Right hindlimb (tissue), 1 donor: ENCODE results near the gene SLC25A25.
"Not testable (repeated sequence)": the region's sequence is repeated elsewhere in the genome, so short reads cannot be mapped to it uniquely, and the experiment has no call there.

ENCODE experiments used
- DNase-seq: peaks from one replicate; pipeline ENCODE4 v3.0.0-alpha.2; 2018

SLC25A25 gene

DNA sequence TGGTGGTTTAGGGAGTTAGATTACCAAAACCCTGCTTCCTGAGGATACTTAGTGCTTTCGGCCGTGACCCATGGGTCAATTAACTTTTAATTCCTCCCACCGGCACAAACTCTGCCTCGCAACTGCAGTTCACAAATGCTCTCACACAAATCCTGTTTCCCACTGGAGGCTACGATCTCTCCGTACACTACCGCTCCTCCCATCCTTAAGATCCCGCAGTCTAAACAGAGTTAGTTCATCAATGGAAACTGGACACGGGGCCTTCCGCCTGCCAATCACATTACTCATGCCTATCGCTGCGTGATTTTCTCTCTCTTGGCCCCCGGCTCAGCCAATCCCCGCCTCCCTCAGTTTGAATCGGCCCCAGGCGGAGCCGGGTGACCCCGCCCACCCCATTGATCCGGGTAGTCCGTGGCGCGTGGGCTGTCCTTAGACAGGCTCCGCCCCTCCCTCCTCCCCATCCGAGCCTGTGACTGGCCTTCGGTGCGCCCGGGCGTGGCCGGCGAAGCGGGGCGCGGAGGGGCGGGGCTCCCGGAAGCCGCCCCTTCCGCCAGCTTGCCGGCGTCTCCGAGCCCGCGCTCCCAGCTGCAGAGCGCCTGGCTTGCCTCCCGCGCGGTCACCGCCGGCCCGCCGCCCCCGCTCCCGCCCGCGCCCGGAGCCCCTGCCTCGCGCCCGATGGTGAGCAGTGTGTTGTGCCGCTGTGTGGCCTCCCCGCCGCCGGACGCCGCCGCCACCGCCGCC is at the start of gene SLC25A25:
TSS of gene SLC25A25 (plus strand) at position 588 of the 741 bp plus-strand sequence. CDS start at position 676, 88 bp downstream.
- peak; percentile 100 for DNase-seq

DNA sequence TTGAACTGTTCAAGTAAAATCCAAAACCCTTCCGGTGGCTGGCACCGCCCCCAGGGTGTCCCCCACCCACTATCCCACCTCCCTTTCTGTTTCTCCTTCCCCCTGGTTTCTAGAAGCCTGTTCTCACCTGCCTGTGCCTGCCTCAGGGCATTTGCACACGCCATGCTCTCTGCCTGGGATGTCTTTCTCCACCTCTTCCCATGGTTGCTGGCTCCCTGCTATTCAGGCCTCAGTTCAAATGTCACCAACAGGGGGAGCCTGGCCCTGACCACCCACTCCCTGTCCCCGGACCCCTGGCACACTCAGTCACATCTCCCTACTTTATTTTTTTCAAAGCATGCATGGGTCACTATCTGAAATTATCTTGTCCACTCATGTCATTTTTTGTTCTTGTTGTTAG is 47.3 kb upstream of the SLC25A25 start:
- no peak for DNase-seq

DNA sequence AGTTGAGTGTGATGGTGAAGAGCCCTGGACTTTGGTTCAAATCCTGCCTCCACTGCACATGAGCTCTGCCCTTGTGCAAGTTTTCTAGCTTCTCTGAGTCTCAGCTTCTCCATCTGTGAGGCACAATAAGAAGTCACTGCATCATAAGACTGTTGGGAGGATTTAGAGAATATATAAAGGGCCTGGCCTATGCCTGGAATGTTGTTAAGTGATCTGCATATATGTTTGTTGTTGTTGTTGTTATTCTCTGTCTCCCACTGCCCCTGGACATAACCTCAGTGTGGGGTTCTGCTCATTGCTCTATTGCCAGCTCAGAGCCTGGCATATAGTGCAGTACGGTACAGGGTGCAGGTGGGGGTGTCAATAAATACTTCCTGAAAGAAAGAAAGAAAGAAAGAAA is 46.9 kb upstream of the SLC25A25 start:
- DNase-seq, result no peak

DNA sequence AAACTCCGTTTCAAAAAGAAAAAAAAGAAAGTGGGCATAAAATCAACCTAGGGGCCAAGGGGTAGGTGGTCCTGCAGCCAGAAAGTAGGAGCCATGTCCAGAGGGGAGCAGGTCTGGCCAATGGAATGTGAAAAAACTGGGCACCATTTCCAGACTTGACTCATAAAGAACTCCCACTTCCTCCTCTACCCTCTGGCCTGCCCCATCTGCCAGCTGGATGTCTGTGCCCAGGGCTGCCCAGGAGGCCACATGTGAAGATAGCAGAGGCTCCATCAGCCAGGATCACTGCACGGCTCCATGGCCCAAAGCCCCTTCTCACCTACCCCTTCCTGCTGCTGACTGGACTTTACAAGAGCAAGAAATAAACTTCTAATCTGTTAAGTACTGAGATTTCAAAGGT is 45.1 kb upstream of the SLC25A25 start:
- no peak for DNase-seq

DNA sequence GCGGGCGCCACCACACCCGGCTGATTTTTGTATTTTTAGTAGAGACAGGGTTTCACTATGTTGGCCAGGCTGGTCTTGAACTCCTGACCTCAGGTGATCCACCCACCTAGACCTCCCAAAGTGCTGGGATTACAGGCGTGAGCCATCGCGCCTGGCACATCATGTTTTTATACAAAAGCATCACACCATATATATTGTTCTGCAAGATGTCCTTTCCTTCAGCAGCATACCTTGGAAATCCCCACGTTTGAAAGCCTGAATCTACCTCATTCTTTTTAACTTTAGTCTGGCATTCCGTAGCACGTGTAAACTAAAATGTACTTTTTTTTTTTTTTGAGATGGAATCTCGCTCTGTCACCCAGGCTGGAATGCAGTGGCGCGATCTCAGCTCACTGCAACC is 44.4 kb upstream of the SLC25A25 start:
- not testable (repeated sequence) for DNase-seq

DNA sequence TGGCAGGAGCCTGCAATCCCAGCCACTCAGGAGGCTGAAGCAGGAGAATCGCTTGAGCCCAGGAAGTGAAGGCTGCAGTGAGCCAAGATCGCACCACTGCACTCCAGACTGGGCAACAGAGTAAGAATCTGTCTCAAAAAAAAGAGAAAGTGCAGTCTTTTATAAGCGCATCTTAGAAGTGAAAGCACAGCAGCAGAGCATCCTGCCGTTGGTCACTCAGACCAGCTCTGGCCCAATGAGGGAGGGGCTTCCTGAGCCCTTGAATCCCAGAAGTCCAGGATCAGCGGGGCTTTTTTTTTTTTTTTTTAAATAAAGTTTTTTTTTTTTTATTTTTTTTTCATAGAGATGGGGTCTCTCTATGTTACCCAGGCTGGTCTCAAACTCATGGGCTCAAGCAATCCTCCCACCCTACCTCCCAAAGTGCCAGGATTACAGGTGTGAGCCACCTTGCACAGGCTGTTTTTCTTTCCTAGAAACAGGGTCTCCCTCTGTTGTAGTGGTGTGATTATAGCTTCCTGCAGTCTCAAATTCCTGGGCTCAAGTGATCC is 43.2 kb upstream of the SLC25A25 start:
- no peak for DNase-seq

DNA sequence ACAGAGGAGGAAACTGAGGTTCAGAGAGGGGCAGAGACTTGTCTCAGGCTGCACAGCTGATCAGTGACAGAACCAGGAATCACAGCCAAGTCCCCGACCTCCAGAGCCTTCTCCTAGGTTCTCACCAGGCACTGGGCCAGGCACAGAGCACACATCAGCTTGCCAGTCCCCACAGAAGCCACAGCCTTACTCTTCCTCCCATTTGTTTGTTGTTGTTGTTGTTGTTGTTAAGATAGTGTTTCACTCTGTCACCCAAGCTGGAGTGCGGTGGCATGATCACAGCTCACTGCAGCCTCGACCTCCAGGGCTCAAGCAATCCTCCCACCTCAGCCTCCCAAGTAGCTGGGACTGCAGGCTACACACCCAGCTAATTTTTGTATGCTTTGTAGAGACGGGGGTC is 42.3 kb upstream of the SLC25A25 start:
- no peak for DNase-seq

DNA sequence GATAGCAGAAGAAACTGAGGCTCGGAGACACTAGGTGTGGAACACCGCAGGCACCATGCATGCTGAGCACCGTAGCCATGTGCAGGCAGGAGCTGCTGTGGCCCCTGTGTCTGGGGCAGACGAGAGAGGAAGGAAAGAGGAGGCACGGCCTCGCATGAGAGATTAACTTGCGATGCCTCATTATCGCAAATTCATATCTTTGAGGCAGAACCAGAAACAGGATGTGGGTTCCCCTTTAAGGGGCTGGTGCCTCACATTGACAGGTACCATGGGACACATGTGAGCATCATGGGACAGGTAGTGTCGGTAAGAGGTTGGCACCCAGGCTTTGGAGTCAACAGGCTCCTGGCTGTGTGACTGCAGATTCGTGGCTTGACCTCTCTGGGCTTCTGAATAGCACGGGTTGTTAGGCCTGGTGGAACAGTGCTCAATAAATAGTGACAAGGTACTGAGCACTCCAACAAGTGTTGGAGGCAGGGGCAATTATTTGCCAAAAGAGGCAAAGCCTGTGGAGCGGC is 41.7 kb upstream of the SLC25A25 start:
- no peak for DNase-seq

DNA sequence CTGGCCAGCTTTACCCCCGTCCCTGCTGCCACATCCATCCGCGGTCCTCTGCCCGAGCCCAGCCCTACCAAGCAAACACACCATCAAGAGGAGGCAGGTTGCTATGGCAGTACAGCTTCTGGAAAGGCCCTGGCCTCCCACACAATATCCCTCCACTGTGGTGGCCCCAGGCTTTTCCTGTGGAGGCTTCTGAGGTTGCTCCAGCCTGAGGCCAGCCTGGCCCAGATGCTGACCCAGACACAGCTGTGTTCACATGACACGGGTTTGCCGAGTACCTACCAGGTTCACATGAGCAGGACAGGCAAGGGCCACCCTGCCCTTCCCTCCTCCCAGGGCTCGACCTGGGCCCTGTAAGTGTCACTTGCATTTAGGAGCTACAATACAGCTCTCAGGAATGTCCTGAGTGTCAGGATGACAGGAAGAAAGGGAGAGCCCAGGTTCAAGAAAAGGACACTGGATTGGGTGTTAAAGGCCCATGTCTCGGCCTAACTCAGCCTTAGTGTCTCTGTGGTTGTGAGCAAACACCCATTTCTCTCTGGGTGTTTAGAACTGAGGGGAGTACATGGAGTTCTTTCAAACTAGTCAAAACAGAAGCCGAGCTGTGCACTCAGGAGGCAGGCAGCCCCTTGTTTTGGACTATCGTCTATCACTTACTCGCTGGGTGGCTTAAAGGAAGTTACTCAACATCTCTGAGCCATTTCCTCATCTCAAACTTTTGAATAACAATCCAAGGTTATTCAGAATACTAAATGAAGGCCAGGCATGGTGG is 41.1 kb upstream of the SLC25A25 start:
- DNase-seq, result no peak

DNA sequence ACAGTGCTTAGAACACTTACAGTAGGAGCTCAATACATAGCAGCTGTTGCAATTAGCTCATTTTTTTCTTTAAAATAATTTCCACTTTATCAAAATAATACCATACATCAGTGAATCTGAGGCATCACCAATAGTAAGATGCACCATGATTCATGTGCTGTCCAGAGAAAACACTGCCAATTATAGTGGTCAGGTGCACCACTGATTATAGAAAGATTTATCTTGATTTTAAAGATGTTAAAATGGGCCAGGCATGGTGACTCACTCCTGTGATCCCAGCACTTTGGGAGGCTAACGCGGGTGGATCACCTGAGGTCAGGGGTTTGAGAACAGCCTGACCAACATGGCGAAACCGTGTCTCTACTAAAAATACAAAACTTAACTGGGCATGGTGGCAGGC is 40.3 kb upstream of the SLC25A25 start:
- DNase-seq, result no peak

DNA sequence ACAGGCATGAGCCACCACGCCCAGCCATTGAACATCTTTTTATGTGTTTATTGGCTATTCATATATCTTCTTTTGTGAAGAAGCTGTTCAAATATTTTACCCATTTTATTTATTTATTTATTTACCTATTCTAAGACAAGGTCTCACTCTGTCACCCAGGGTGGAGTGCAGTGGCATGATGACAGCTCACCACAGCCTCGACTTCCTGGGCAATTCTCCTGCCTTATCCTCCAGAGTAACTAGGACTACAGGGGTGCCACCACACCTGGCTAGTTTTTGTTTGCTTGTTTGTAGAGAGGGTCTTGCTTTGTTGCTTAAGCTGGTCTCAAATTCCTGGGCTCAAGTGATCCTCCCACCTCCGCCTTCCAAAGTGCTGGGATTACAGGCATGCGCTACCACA is 34.4 kb upstream of the SLC25A25 start:
- DNase-seq, result no peak

DNA sequence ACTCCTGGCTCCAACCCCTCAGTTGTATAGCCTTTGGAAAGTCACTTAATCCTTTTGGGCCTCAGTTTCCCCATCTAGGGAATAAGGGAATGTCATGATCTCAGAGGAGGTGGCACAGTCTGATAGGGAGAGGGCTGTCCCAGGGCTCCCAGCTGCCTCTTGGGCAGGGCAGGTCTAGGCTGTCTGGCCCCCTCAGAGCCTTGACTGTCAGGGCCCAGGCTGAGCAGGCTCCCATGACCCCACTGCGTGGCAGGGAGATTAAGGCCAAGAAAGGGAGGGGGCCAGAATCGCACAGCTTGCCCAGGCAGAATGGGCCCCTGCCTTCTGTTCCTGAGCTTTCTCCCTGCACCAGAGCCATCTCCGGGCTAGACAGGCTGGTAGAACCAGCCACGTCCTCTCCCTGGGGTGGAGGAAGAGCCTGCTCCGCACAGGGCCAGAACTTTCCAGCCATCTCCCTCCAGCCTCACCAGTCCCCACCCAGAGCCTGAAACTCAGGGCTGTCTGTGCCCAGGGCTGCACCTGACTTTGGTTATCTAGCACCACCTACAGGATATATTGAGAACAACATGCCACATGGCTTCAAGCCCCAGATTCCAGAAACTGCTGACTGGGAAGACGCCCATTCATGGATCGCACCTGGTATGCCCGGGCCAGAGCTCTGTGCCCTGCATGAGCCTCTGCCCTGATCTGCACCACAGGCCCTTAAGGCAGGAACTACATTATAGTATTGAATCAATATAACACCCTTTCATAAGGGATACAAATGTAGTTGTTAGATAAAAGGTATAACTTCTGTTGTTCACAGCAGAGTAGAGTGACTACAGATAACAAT is 33.0 kb upstream of the SLC25A25 start:
- peak; percentile 47 for DNase-seq

DNA sequence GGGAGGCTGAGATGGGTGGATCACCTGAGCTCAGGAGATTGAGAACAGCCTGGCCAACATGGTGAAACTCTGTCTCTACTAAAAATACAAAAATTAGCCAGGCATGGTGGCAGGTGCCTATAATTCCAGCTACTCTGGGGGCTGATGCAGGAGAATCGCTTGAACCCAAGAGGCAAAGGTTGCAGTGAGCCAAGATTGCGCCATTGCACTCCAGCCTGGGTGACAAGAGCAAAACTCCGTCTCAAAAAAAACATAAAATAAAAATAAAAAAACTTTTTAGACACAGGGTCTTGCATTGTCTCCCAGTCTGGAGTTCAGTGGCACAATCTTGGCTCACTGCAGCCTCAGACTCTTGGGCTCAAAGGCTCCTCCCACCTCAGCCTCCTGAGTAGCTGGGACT is 31.5 kb upstream of the SLC25A25 start:
- not testable (repeated sequence) for DNase-seq

DNA sequence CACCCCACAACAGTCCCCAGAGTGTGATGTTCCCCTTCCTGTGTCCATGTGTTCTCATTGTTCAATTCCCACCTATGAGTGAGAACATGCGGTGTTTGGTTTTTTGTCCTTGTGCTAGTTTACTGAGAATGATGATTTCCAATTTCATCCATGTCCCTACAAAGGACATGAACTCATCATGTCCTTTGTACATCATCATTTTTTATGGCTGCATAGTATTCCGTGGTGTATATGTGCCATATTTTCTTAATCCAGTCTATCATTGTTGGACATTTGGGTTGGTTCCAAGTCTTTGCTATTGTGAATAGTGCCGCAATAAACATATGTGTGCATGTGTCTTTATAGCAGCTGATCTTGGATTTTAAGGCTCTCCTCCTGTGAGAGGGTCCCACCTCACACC is 27.2 kb upstream of the SLC25A25 start:
- DNase-seq, result not testable (repeated sequence)

DNA sequence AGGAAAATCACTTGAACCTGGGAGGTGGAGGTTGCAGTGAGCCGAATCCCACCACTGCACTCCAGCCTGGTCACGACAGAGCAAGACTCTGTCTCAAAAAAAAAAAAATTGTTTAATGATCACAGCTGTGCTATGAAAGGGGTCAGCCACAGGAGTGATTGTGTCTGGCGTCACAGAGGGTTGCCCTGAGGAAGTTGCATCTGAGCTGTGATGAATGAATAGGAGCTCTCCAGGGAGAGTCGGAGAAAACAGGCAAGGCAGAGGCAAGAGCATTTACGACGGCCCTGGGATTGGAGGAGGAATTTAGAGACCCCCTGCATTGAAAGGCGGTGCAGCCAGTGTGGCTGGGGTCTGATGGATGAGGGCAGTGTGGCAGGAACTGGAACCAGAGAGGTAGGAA is 26.0 kb upstream of the SLC25A25 start:
- no peak for DNase-seq

DNA sequence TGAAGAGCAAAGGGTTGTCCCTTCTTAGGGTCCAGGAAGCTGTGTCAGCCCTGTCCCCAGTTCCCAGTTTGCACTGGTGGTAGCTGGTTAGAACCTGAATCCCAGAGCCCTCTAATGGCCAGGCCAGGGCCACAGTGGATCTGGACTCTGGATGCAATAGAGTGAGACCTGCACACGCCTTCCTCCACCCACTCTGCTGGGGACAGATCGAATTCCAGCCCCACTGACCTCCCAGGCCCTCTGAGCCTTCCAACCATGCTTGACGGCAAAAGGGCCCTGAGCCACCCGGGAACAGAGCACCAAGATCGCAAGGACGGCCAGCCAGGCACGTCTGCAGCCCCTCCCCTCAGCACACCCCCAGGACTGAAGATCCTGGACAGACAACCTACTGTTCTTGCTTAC is 24.6 kb upstream of the SLC25A25 start:
- no peak for DNase-seq

DNA sequence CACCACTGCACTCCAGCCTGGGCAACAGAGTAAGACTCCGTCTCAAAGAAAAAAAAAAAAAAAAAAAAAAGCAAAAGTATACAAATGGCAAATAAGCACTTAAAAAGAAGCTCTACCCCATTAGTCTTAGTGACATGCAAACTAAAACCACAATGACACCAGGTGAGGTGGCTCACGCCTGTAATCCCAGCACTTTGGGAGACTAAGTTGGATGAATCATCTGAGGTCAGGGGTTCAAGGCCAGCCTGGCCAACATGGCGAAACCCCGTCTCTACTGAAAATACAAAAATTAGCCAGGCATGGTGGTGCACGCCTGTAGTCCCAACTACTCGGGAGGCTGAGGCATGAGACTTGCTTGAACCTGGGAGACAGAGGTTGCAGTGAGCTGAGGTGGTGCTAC is 22.6 kb upstream of the SLC25A25 start:
- not testable (repeated sequence) for DNase-seq

DNA sequence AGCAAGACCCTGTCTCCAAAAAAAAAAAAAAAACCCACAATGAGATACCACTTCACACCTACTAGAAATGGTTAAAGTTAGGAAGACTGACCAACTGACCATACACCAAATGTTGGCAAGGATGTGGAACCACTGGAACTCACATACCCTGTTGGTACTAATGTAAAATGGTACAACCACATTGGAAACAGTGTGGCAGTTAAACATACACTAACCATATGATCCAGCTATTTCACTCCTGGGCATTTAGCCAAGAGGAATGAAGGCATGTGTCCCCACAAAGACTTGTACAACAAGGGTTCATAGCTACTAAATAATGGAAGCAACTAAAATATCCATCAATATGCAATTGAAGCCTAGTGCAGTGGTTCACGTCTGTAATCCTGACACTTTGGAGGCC is 22.2 kb upstream of the SLC25A25 start:
- no peak for DNase-seq

DNA sequence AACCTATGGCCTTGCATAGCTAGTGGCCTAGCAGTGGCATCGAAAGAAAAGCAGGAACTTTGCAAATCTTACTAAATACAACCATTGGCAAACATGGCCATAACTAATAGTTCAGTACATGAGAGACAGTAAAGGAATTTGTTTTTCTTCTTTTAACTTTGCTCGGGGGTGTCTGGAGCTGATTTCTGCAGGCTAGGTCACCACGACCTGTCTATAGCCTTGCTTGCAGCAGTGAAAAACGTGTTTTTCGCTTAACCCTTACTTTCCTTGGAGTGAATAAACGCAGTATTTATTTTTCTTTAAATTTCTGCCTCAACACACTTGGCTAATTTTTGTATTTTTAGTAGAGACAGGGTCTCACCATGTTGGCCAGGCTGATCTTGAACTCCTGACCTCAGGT is 20.8 kb upstream of the SLC25A25 start:
- DNase-seq, result no peak

DNA sequence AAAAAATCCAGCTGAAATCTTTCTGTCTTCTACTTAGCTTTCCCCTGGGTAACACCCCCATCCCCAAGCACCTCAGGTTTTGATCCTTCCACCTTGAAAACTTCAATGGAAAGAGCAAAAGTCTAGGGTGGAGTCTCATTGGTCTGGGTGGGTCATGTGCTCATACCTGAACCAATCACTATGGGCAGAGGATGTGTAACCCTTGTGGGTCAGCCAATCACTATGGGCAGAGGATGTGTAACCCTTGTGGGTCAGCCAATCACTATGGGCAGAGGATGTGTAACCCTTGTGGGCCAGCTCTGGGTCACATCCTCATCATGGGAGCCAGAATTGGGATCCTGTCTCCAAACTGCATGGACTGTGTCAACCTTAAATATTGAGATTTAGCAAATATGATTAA is 19.4 kb upstream of the SLC25A25 start:
- DNase-seq, result no peak

DNA sequence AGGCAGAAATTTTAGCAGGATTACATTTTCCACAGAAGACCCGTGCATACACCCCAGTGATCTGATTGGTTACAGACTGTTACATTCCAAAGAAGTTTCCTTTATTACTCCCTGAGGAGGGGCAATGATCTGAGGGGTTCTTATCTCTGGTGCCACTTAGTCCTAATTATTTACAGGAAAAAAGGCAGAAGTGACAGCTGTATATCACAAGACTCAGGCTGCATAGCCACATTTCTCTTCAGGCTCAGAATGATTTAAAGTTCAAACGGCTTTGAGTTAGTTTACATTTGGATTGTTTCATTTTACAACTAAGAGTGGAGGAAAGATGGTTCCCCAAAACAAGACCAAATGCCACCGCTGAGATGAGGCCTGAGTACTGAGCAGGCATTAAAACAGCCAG is 18.2 kb upstream of the SLC25A25 start:
- DNase-seq, result no peak

DNA sequence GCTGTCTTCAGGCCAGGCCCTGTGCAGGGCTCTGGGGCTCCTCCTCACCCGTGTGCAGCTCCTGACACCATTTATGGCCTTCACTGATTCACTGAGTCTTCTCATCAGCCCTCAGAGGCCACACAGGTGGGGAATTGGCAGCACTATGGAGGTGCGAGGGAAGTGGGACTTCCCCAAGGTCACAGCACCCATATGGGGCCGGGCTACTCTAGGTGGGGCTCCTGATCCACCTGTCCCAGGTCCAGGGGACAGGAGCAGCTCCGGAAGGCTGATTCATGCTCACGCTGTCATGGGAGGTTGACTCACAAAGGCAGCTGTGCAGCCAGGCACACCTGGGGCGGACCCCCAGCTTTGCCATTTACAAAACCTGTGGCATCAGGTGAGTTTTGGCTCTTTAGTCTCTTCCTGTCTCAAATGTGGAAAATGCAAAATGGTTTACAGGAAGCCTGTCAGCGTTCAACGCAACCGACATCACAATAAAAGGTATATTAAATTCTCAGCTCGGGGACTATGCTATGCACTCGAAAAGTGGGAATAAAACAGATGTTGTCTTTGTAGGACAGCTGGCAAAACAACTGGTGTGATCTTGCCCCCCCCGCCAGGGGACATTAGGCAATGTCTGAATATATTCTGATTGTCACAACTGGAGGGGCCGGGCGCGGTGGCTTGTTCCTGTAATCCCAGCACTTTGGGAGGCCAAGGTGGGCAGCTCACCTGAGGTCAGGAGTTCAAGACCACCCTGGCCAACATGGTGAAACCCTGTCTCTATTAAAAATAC is 15.9 kb upstream of the SLC25A25 start:
- no peak for DNase-seq
